Vagina (tissue), 2 donors: ENCODE measurements around the gene SYNE1.

Experiments
- CTCF ChIP-seq, 3 experiments: fragments of 450-650 bp in 2 of 3; fragments of 200-600 bp in 1 of 3; sonication (generic) in 1 of 3; IDR thresholded peaks; one replicate each; pipeline ENCODE4 v1.5.1; 2017 to 2019; ENCODE audit warnings: antibody characterized with exemption in 3 of 3, mild to moderate bottlenecking in 2 of 3, moderate library complexity in 2 of 3
- POLR2A ChIP-seq, 2 donors: fragments of 450-650 bp; IDR thresholded peaks; one replicate each; pipeline ENCODE4 v1.6.1; 2017; ENCODE audit warnings: antibody characterized with exemption in 2 of 2, mild to moderate bottlenecking in 2 of 2, moderate library complexity in 2 of 2
- POLR2AphosphoS5 ChIP-seq, 2 donors: sonication (generic); formaldehyde crosslinking; IDR thresholded peaks; one replicate each; pipeline ENCODE4 v1.9.0; 2017; ENCODE audit warnings: antibody characterized with exemption in 2 of 2, mild to moderate bottlenecking in 2 of 2, low read depth in 1 of 2; ENCODE audit not compliant: insufficient read depth in 1 of 2

- no peak for TF ChIP-seq POLR2AphosphoS5 (IDR thresholded peaks at IDR 0.05; ENCODE audit: insufficient read depth in 1 of 2, low read depth in 1 of 2)
- no peak for TF ChIP-seq CTCF (IDR thresholded peaks at IDR 0.05)
- no peak for TF ChIP-seq POLR2A (IDR thresholded peaks at IDR 0.05)
Measured at GRCh38 chr6:152360034-152360433, 277.1 kb downstream of the SYNE1 start.
